HCT116 (cell line): Measurements from ENCODE around the gene ABCA9. TPM values are rescaled to one million over a fixed set of nuclear protein-coding genes. Genes with fewer than 3 reads are reported as not detected.

ENCODE experiments used
- ATAC-seq: fragments of 200-7000 bp; cut with Tn5 transposase; 2 replicates; pipeline ENCODE4 v1.9.1; 2020; ENCODE audit warnings: mild to moderate bottlenecking, moderate library complexity
- BruUV-seq: library from RNA; stranded (reverse); fragments of 400-500 nt; replicated peaks from 2 replicates; lab custom pipeline; 2021; lab: Mats Ljungman, UMichigan
- CTCF ChIA-PET: fragments of 300-600 bp; sonication (Branson Sonifier 250); formaldehyde crosslinking; loops from one replicate; lab custom pipeline; 2021; ENCODE audit warnings: antibody characterized with exemption; lab: Charles Lee
- POLR2A ChIA-PET: fragments of 300-600, 350-600 bp; sonication (Branson Sonifier 250); formaldehyde crosslinking; loops from one replicate; lab custom pipeline; 2021; ENCODE audit warnings: antibody characterized with exemption; lab: Charles Lee
- RAD21 ChIA-PET, 2 experiments: fragments of 300-600 bp; sonication (Branson Sonifier 250); formaldehyde crosslinking; loops; one replicate each; lab custom pipeline; 2023; ENCODE audit warnings: low total read pairs in 2 of 2; ENCODE audit not compliant: uncharacterized antibody in 2 of 2, unreplicated experiment in 2 of 2, low non-redundant PET in 1 of 2; lab: Charles Lee
- DNase-seq: peaks from one replicate; pipeline ENCODE4 v3.0.0-alpha.2; 2010; ENCODE audit warnings: low read depth, low spot score
- H2AFZ ChIP-seq: fragments of 200-600 bp; shearing (Covaris generic), sonication (generic); 2 replicates; pipeline ENCODE4 v1.6.1; 2017; ENCODE audit warnings: low read depth, mixed run types, mixed read lengths, antibody characterized with exemption, low read length; ENCODE audit not compliant: poor library complexity, severe bottlenecking
- H3K27ac ChIP-seq: 2 replicates; pipeline ENCODE4 v1.5.1; 2012; ENCODE audit warnings: low read depth, low read length
- H3K27me3 ChIP-seq: fragments of 200-600 bp; sonication (generic); 2 replicates; pipeline ENCODE4 v1.6.1; 2016; ENCODE audit warnings: mixed run types, low read length, mixed read lengths; ENCODE audit not compliant: insufficient read depth
- H3K36me3 ChIP-seq, 2 experiments: fragments of 200-500 bp in 1 of 2; fragments of 200-600 bp in 1 of 2; sonication (Bioruptor generic) in 1 of 2; sonication (generic) in 1 of 2; 2 replicates each; pipeline versions ENCODE4 v1.5.1 to v1.6.1; 2014 to 2016; ENCODE audit warnings: low read length in 2 of 2, inconsistent platforms in 1 of 2, mixed read lengths in 1 of 2, mixed run types in 1 of 2; ENCODE audit not compliant: insufficient read depth in 2 of 2, control insufficient read depth in 1 of 2
- H3K4me1 ChIP-seq, 2 experiments: fragments of 200-600 bp in 1 of 2; sonication (generic) in 1 of 2; 2 replicates each; pipeline versions ENCODE4 v1.5.1 to v1.6.1; 2012 to 2017; ENCODE audit warnings: low read length in 2 of 2, inconsistent platforms in 1 of 2, mild to moderate bottlenecking in 1 of 2, mixed read lengths in 1 of 2, mixed run types in 1 of 2, moderate library complexity in 1 of 2; ENCODE audit not compliant: insufficient read depth in 2 of 2, control insufficient read depth in 1 of 2
- H3K4me2 ChIP-seq: fragments of 200-600 bp; sonication (generic); 2 replicates; pipeline ENCODE4 v1.6.1; 2017; ENCODE audit warnings: mixed run types, low read length, mixed read lengths
- H3K4me3 ChIP-seq, 2 experiments: fragments of 200-600 bp in 1 of 2; sonication (generic) in 1 of 2; replicated peaks in 1 of 2; 2 replicates each; pipeline ENCODE4 v1.5.1; 2011 to 2016; ENCODE audit warnings: low read length in 2 of 2, control low read depth in 1 of 2, low read depth in 1 of 2, mild to moderate bottlenecking in 1 of 2, mixed read lengths in 1 of 2, mixed run types in 1 of 2
- H3K79me2 ChIP-seq: fragments of 200-600 bp; sonication (generic); 2 replicates; pipeline ENCODE4 v1.6.1; 2017; ENCODE audit warnings: mild to moderate bottlenecking, mixed run types, low read length, moderate library complexity, mixed read lengths; ENCODE audit not compliant: insufficient read depth
- H3K9ac ChIP-seq: fragments of 200-600 bp; sonication (generic); 2 replicates; pipeline ENCODE4 v1.6.1; 2016; ENCODE audit warnings: low read length, mixed read lengths
- H3K9me2 ChIP-seq: fragments of 200-600 bp; sonication (generic), shearing (Covaris generic); 2 replicates; pipeline ENCODE4 v1.6.1; 2017; ENCODE audit warnings: mixed run types, mild to moderate bottlenecking, moderate library complexity; ENCODE audit not compliant: insufficient read depth
- H3K9me3 ChIP-seq, 2 experiments: fragments of 200-500 bp in 1 of 2; fragments of 200-600 bp in 1 of 2; sonication (Bioruptor generic) in 1 of 2; sonication (generic) in 1 of 2; 2 replicates each; pipeline ENCODE4 v1.6.1; 2014 to 2017; ENCODE audit warnings: low read length in 2 of 2, mixed read lengths in 2 of 2, inconsistent platforms in 1 of 2, low read depth in 1 of 2, mild to moderate bottlenecking in 1 of 2, mixed run types in 1 of 2, moderate library complexity in 1 of 2; ENCODE audit not compliant: control insufficient read depth in 1 of 2, insufficient read depth in 1 of 2
- H4K20me1 ChIP-seq: fragments of 200-600 bp; sonication (generic), shearing (Covaris generic); 2 replicates; pipeline ENCODE4 v1.6.1; 2017; ENCODE audit warnings: mixed run types, mild to moderate bottlenecking, moderate library complexity; ENCODE audit not compliant: insufficient read depth
- ELF1 ChIP-seq: IDR thresholded peaks from 2 replicates; pipeline ENCODE4 v1.6.1; 2012; ENCODE audit warnings: low read depth, borderline replicate concordance
- EZH2 ChIP-seq: fragments of 200-600 bp; sonication (generic); IDR thresholded peaks from 2 replicates; pipeline ENCODE4 v1.6.1; 2017; ENCODE audit warnings: antibody characterized with exemption, mixed run types
- EZH2phosphoT487 ChIP-seq: fragments of 200-600 bp; IDR thresholded peaks from 2 replicates; pipeline ENCODE4 v1.6.1; 2018; ENCODE audit warnings: antibody characterized with exemption, borderline replicate concordance
- FOSL1 ChIP-seq: IDR thresholded peaks from 2 replicates; pipeline ENCODE4 v1.6.1; 2012; ENCODE audit warnings: low read depth
- POLR2AphosphoS5 ChIP-seq: IDR thresholded peaks from 2 replicates; pipeline ENCODE4 v1.6.1; 2011; ENCODE audit warnings: mild to moderate bottlenecking, low read depth, low read length, moderate library complexity
- RAD21 ChIP-seq: IDR thresholded peaks from 2 replicates; pipeline ENCODE4 v1.6.1; 2012; ENCODE audit warnings: low read depth, mild to moderate bottlenecking
- SP1 ChIP-seq: IDR thresholded peaks from 2 replicates; pipeline ENCODE4 v1.6.1; 2012; ENCODE audit warnings: low read depth
- SRF ChIP-seq: IDR thresholded peaks from 2 replicates; pipeline ENCODE4 v1.6.1; 2012; ENCODE audit warnings: low read depth
- TCF7L2 ChIP-seq: IDR thresholded peaks from 2 replicates; pipeline ENCODE4 v1.7.0; 2011; ENCODE audit warnings: borderline replicate concordance, inconsistent platforms; ENCODE audit not compliant: insufficient read depth, insufficient read length; ENCODE audit errors: extremely low read depth
- YY1 ChIP-seq: IDR thresholded peaks from 2 replicates; pipeline ENCODE4 v1.6.1; 2011; ENCODE audit warnings: low read length, low read depth, moderate library complexity, mild to moderate bottlenecking; ENCODE audit not compliant: insufficient replicate concordance; ENCODE audit errors: extremely low read depth
- ZNF274 ChIP-seq: fragments of 200-500 bp; sonication (Bioruptor generic); IDR thresholded peaks from 2 replicates; pipeline ENCODE4 v1.6.1; 2014; ENCODE audit warnings: mild to moderate bottlenecking, low read depth, low read length, inconsistent platforms
- intact Hi-C: fragments of 100-400 bp; cut with micrococcal nuclease; formaldehyde crosslinking; loops from 2 replicates; pipeline ENCODE4 v1.10.0; 2022
- total RNA-seq: library from RNA; stranded (reverse); gene quantifications from one replicate; pipeline ENCODE4 v1.2.1, GENCODE V29; 2021; ENCODE audit not compliant: unreplicated experiment
- TF ChIP-seq, protein P1 (sequence below): IDR thresholded peaks from 2 replicates; pipeline ENCODE4 v1.6.1; 2012
- TF ChIP-seq, protein P2 (sequence below), 3 experiments: fragments of 200-600 bp in 1 of 3; sonication (generic) in 1 of 3; IDR thresholded peaks in 2 of 3; conservative IDR thresholded peaks in 1 of 3; 2 replicates each; pipeline ENCODE4 v1.5.1; 2012 to 2017; ENCODE audit warnings: low read depth in 2 of 3, low read length in 2 of 3, antibody characterized with exemption in 1 of 3, borderline replicate concordance in 1 of 3, control low read depth in 1 of 3, mild to moderate bottlenecking in 1 of 3, mixed read lengths in 1 of 3, mixed run types in 1 of 3, moderate library complexity in 1 of 3; ENCODE audit not compliant: insufficient read depth in 1 of 3
- TF ChIP-seq, protein P3 (sequence below): IDR thresholded peaks from 2 replicates; pipeline ENCODE4 v1.6.1; 2012
- TF ChIP-seq, protein P4 (sequence below): IDR thresholded peaks from 2 replicates; pipeline ENCODE4 v1.6.1; 2011; ENCODE audit warnings: mild to moderate bottlenecking, low read length, moderate library complexity; ENCODE audit not compliant: insufficient replicate concordance; ENCODE audit errors: extremely low read depth
- TF ChIP-seq, protein P5 (sequence below): IDR thresholded peaks from 2 replicates; pipeline ENCODE4 v1.6.1; 2012; ENCODE audit warnings: low read depth

The ABCA9 gene
- total RNA-seq, 1 experiment from 2014 or later: not detected

DNA sequence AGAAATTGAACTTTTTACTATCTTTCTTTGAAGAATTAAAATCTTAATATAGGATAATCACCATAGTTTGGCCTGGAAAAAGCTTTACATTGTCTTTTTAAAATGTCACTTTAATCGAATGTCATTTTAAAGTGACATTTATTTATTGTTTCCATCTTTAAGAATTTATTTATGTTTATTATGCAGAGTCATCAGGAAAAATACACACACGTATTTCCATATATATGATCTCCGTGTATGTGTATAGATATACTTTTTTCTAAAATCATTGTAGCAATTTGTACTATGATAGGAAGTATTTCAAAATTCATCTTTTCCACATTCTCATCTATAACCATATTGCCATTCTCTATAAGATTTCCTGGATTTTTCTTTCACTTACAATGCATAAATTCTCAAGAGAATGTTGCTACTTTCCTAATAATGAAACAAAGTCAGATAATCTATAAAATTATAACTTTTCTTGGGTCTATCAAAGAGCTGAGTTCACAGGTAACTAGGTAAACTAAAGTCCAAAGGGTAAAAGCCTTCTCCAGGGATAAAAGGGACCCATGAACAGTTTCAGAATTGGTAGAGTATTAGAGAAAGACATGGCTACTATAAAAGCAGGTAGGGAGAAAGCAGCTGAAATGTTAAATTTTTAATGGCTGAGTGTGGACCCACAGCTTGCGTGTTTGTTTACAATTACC is 117.5 kb downstream of the ABCA9 start:
- H3K27me3 ChIP-seq: no peaks in the 10 kb centered on the region
- H3K9me2 ChIP-seq: no peaks in the 10 kb centered on the region
- ATAC-seq (no peak), DNase-seq (no peak)
- ChIA-PET RAD21 (no interaction called here), POLR2A (no interaction called here), CTCF (interaction anchor here (0.7 to 1.1 kb wide), 2 partner anchors 37 to 172 kb away, joined by 3 read pairs; no protein-coding TSS in a partner anchor)
- H2AFZ ChIP-seq: no peak overlapping the region
- H3K4me2 ChIP-seq: no peak overlapping the region
- intact Hi-C loops: no loop called here
- no peaks in the 10 kb centered on the region for H4K20me1 ChIP-seq
- H3K9me3 ChIP-seq: no peaks in the 10 kb centered on the region
- BruUV-seq: no TSS peak
- H3K36me3 ChIP-seq: no peaks in the 10 kb centered on the region
- no peak overlapping the region for H3K4me3 ChIP-seq
- H3K27ac ChIP-seq: no peak overlapping the region
- H3K9ac ChIP-seq: no peak overlapping the region
- TF ChIP-seq, protein P1, sequence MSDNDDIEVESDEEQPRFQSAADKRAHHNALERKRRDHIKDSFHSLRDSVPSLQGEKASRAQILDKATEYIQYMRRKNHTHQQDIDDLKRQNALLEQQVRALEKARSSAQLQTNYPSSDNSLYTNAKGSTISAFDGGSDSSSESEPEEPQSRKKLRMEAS: no peak
- TF ChIP-seq, protein P2, sequence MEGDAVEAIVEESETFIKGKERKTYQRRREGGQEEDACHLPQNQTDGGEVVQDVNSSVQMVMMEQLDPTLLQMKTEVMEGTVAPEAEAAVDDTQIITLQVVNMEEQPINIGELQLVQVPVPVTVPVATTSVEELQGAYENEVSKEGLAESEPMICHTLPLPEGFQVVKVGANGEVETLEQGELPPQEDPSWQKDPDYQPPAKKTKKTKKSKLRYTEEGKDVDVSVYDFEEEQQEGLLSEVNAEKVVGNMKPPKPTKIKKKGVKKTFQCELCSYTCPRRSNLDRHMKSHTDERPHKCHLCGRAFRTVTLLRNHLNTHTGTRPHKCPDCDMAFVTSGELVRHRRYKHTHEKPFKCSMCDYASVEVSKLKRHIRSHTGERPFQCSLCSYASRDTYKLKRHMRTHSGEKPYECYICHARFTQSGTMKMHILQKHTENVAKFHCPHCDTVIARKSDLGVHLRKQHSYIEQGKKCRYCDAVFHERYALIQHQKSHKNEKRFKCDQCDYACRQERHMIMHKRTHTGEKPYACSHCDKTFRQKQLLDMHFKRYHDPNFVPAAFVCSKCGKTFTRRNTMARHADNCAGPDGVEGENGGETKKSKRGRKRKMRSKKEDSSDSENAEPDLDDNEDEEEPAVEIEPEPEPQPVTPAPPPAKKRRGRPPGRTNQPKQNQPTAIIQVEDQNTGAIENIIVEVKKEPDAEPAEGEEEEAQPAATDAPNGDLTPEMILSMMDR (IDR thresholded peaks at IDR 0.05 in 2 of 3, conservative IDR thresholded peaks at IDR 0.05 in 1 of 3; ENCODE audit: borderline replicate concordance in 1 of 3, insufficient read depth in 1 of 3, low read depth in 2 of 3, low read length in 2 of 3): no peak
- TF ChIP-seq SP1: no peak
- TF ChIP-seq RAD21: no peak
- no peak for TF ChIP-seq FOSL1
- no peak for TF ChIP-seq POLR2AphosphoS5
- no peak for TF ChIP-seq SRF
- TF ChIP-seq ZNF274: no peak
- no peak for TF ChIP-seq ELF1
- TF ChIP-seq, protein P3, sequence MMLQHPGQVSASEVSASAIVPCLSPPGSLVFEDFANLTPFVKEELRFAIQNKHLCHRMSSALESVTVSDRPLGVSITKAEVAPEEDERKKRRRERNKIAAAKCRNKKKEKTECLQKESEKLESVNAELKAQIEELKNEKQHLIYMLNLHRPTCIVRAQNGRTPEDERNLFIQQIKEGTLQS: no peak
- no peak for TF ChIP-seq EZH2phosphoT487
- TF ChIP-seq TCF7L2: no peak
- TF ChIP-seq EZH2: no peak
- TF ChIP-seq, protein P4, sequence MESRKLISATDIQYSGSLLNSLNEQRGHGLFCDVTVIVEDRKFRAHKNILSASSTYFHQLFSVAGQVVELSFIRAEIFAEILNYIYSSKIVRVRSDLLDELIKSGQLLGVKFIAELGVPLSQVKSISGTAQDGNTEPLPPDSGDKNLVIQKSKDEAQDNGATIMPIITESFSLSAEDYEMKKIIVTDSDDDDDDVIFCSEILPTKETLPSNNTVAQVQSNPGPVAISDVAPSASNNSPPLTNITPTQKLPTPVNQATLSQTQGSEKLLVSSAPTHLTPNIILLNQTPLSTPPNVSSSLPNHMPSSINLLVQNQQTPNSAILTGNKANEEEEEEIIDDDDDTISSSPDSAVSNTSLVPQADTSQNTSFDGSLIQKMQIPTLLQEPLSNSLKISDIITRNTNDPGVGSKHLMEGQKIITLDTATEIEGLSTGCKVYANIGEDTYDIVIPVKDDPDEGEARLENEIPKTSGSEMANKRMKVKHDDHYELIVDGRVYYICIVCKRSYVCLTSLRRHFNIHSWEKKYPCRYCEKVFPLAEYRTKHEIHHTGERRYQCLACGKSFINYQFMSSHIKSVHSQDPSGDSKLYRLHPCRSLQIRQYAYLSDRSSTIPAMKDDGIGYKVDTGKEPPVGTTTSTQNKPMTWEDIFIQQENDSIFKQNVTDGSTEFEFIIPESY: no peak
- TF ChIP-seq YY1: no peak
- TF ChIP-seq, protein P5, sequence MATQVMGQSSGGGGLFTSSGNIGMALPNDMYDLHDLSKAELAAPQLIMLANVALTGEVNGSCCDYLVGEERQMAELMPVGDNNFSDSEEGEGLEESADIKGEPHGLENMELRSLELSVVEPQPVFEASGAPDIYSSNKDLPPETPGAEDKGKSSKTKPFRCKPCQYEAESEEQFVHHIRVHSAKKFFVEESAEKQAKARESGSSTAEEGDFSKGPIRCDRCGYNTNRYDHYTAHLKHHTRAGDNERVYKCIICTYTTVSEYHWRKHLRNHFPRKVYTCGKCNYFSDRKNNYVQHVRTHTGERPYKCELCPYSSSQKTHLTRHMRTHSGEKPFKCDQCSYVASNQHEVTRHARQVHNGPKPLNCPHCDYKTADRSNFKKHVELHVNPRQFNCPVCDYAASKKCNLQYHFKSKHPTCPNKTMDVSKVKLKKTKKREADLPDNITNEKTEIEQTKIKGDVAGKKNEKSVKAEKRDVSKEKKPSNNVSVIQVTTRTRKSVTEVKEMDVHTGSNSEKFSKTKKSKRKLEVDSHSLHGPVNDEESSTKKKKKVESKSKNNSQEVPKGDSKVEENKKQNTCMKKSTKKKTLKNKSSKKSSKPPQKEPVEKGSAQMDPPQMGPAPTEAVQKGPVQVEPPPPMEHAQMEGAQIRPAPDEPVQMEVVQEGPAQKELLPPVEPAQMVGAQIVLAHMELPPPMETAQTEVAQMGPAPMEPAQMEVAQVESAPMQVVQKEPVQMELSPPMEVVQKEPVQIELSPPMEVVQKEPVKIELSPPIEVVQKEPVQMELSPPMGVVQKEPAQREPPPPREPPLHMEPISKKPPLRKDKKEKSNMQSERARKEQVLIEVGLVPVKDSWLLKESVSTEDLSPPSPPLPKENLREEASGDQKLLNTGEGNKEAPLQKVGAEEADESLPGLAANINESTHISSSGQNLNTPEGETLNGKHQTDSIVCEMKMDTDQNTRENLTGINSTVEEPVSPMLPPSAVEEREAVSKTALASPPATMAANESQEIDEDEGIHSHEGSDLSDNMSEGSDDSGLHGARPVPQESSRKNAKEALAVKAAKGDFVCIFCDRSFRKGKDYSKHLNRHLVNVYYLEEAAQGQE: no peak
- H3K79me2 ChIP-seq: no peaks in the 10 kb centered on the region
- H3K4me1 ChIP-seq: no peaks in the 10 kb centered on the region
